Activated CD4-positive, CD25-positive, alpha-beta regulatory T cell treated with anti-CD3 and anti-CD28 coated beads, Interleukin-2, amount 50 U/mL, for 16 hours (primary cell): ENCODE measurements around the gene HPS5.
"Not testable (repeated sequence)": the region's sequence is repeated elsewhere in the genome, so short reads cannot be mapped to it uniquely, and the experiment has no call there.

Source experiments
- DNase-seq: peaks from one replicate; pipeline ENCODE4 v3.0.0-alpha.2; 2020; ENCODE audit warnings: low read depth, low spot score

HPS5 gene

GRCh38 chr11:18269252-18269651, 52.7 kb downstream of the HPS5 start:
- DNase-seq = not testable (repeated sequence)

GRCh38 chr11:18267335-18268133, 54.4 kb downstream of the HPS5 start:
- DNase-seq = not testable (repeated sequence)

- DNase-seq = no peak
Measured at GRCh38 chr11:18265949-18266348, 56.0 kb downstream of the HPS5 start, which contains the start of gene SAA1. SAA1 (plus strand) TSS chr11:18266264; CDS start chr11:18266888, 624 bp downstream.

- DNase-seq = no peak
Measured at GRCh38 chr11:18264677-18265555, 57.0 kb downstream of the HPS5 start.

- no peak for DNase-seq
Measured at GRCh38 chr11:18264035-18264434, 57.9 kb downstream of the HPS5 start.

- not testable (repeated sequence) for DNase-seq
Measured at GRCh38 chr11:18262681-18263350, 59.1 kb downstream of the HPS5 start.

GRCh38 chr11:18261721-18262120, 60.2 kb downstream of the HPS5 start:
- no peak for DNase-seq

- DNase-seq = no peak
Measured at GRCh38 chr11:18259259-18259658, 62.7 kb downstream of the HPS5 start.

GRCh38 chr11:18254781-18255361, 67.1 kb downstream of the HPS5 start:
- DNase-seq = no peak

- no peak for DNase-seq
Measured at GRCh38 chr11:18253778-18254338, 68.1 kb downstream of the HPS5 start.

GRCh38 chr11:18253233-18253632, 68.7 kb downstream of the HPS5 start:
- no peak for DNase-seq

GRCh38 chr11:18248561-18248960, 73.4 kb downstream of the HPS5 start, which contains the start of gene SAA2:
SAA2 (minus strand) TSS chr11:18248668; CDS start chr11:18248011, 657 bp downstream.
- no peak for DNase-seq

GRCh38 chr11:18247191-18247581, 74.8 kb downstream of the HPS5 start:
- not testable (repeated sequence) for DNase-seq

GRCh38 chr11:18246379-18247190, 75.4 kb downstream of the HPS5 start:
- not testable (repeated sequence) for DNase-seq

- no peak for DNase-seq
Measured at GRCh38 chr11:18245396-18245795, 76.5 kb downstream of the HPS5 start.

GRCh38 chr11:18243783-18244362, 78.1 kb downstream of the HPS5 start:
- DNase-seq = peak; percentile 39

GRCh38 chr11:18239655-18240054, 82.3 kb downstream of the HPS5 start:
- DNase-seq = no peak

- no peak for DNase-seq
Measured at GRCh38 chr11:18236664-18237356, 85.1 kb downstream of the HPS5 start, which contains the start of gene SAA4. SAA4 (minus strand) TSS chr11:18236802; CDS start chr11:18235926, 876 bp downstream.
